ENCODE measurements around the gene OR5M10. TPM values are rescaled to one million over a fixed set of nuclear protein-coding genes. Genes with fewer than 3 reads are reported as not detected.
A peak's percentile ranks its signal among the peaks of the same experiment; 100 is the strongest.
"Not testable (repeated sequence)": the region's sequence is repeated elsewhere in the genome, so short reads cannot be mapped to it uniquely, and the experiment has no call there.

OR5M10 gene
- not detected for polyA plus RNA-seq (ENCODE audit: low read depth in 6 of 6)

- peaks cover 0 to 11% (median 2%) of the 10 kb centered on the region in 7 donors for H3K9me3 Mint-ChIP-seq
- ATAC-seq (ENCODE audit: low read depth in 2 of 2) = no peak
Measured at GRCh38 chr11:56577621-56578020, at the start of gene OR5M10. TSS of gene OR5M10 (minus strand) at chr11:56577721. CDS start at chr11:56577721, 0 bp downstream.

GRCh38 chr11:56625946-56626345 lies 48.4 kb upstream of the OR5M10 start:
- DNase-seq = no peak

More at GRCh38 chr11:56577621-56578020, at the start of gene OR5M10:
- Mint-ChIP-seq H3K27me3 (no peaks in the 10 kb centered on the region), H3K36me3 (no peaks in the 10 kb centered on the region), H3K4me3 (no peak within 1 kb of the TSS), H3K4me1 (no peaks in the 10 kb centered on the region), H3K27ac (no peak within 1 kb of the TSS)
- no peak for DNase-seq

GRCh38 chr11:56624661-56625110 lies 47.2 kb upstream of the OR5M10 start:
- ATAC-seq (ENCODE audit: low read depth in 2 of 2) = no peak
- H3K9me3 Mint-ChIP-seq = peaks cover 0 to 2% (median 0%) of the 10 kb centered on the region in 7 donors
- no peak overlapping the region for H3K4me3 Mint-ChIP-seq
- H3K4me1 Mint-ChIP-seq = no peaks in the 10 kb centered on the region
- H3K27me3 Mint-ChIP-seq = no peaks in the 10 kb centered on the region
- H3K27ac Mint-ChIP-seq = no peak overlapping the region
- no peaks in the 10 kb centered on the region for H3K36me3 Mint-ChIP-seq
- DNase-seq = no peak

More at GRCh38 chr11:56625946-56626345, 48.4 kb upstream of the OR5M10 start:
- Mint-ChIP-seq H3K4me1 (no peaks in the 10 kb centered on the region), H3K9me3 (peaks cover 0 to 2% (median 0%) of the 10 kb centered on the region in 7 donors), H3K27me3 (no peaks in the 10 kb centered on the region), H3K36me3 (no peaks in the 10 kb centered on the region), H3K4me3 (no peak overlapping the region), H3K27ac (no peak overlapping the region)
- ATAC-seq (ENCODE audit: low read depth in 2 of 2) = no peak

- Mint-ChIP-seq H3K27me3 (no peaks in the 10 kb centered on the region), H3K27ac (no peak overlapping the region), H3K4me3 (no peak overlapping the region), H3K9me3 (peaks cover 0 to 7% (median 0%) of the 10 kb centered on the region in 7 donors), H3K36me3 (no peaks in the 10 kb centered on the region), H3K4me1 (no peaks in the 10 kb centered on the region)
- ATAC-seq (ENCODE audit: low read depth in 2 of 2) (no peak), DNase-seq (no peak)
Measured at GRCh38 chr11:56611174-56611573, 33.7 kb upstream of the OR5M10 start.

- not testable (repeated sequence) for H3K27ac Mint-ChIP-seq; H3K4me3 Mint-ChIP-seq; H3K36me3 Mint-ChIP-seq; DNase-seq; ATAC-seq (ENCODE audit: low read depth in 2 of 2); H3K4me1 Mint-ChIP-seq; H3K27me3 Mint-ChIP-seq
- H3K9me3 Mint-ChIP-seq = peaks cover 0 to 13% (median 4%) of the 10 kb centered on the region in 7 donors
Measured at GRCh38 chr11:56592088-56592717, 14.7 kb upstream of the OR5M10 start.

GRCh38 chr11:56558574-56558973 lies 18.9 kb downstream of the OR5M10 start:
- peaks cover 0 to 20% (median 11%) of the 10 kb centered on the region in 7 donors for H3K9me3 Mint-ChIP-seq
- H3K4me3 Mint-ChIP-seq = no peak overlapping the region
- no peak overlapping the region for H3K27ac Mint-ChIP-seq
- DNase-seq (no peak), ATAC-seq (ENCODE audit: low read depth in 2 of 2) (no peak)
- H3K4me1 Mint-ChIP-seq = no peaks in the 10 kb centered on the region
- no peaks in the 10 kb centered on the region for H3K36me3 Mint-ChIP-seq
- no peaks in the 10 kb centered on the region for H3K27me3 Mint-ChIP-seq

GRCh38 chr11:56554691-56555090 lies 22.8 kb downstream of the OR5M10 start:
- H3K36me3 Mint-ChIP-seq; H3K27ac Mint-ChIP-seq; H3K4me1 Mint-ChIP-seq; DNase-seq; H3K27me3 Mint-ChIP-seq; ATAC-seq (ENCODE audit: low read depth in 2 of 2): not testable (repeated sequence)
- H3K9me3 Mint-ChIP-seq = peaks cover 0 to 12% (median 7%) of the 10 kb centered on the region in 7 donors
- H3K4me3 Mint-ChIP-seq = peak overlapping the region in 1 of 8 donors; percentile 48

- Mint-ChIP-seq H3K4me1 (no peaks in the 10 kb centered on the region), H3K36me3 (no peaks in the 10 kb centered on the region), H3K9me3 (peaks cover 0 to 18% (median 11%) of the 10 kb centered on the region in 7 donors), H3K4me3 (no peak overlapping the region), H3K27ac (no peak overlapping the region), H3K27me3 (no peaks in the 10 kb centered on the region)
- ATAC-seq (ENCODE audit: low read depth in 2 of 2) (no peak), DNase-seq (no peak)
Measured at GRCh38 chr11:56545531-56545930, 32.0 kb downstream of the OR5M10 start.

- ATAC-seq (ENCODE audit: low read depth in 2 of 2) = no peak
- Mint-ChIP-seq H3K4me3 (no peak overlapping the region), H3K9me3 (peaks cover 0 to 20% (median 11%) of the 10 kb centered on the region in 7 donors), H3K4me1 (no peaks in the 10 kb centered on the region), H3K27ac (peak overlapping the region in 1 of 6 donors; percentile 14), H3K36me3 (no peaks in the 10 kb centered on the region), H3K27me3 (no peaks in the 10 kb centered on the region)
- DNase-seq = no peak
Measured at GRCh38 chr11:56543739-56544138, 33.8 kb downstream of the OR5M10 start.

GRCh38 chr11:56543157-56543556 lies 34.4 kb downstream of the OR5M10 start, which contains the start of gene OR5M11:
TSS of gene OR5M11 (minus strand) at chr11:56543257. CDS start at chr11:56543257, 0 bp downstream.
- Mint-ChIP-seq H3K4me3 (no peak within 1 kb of the TSS), H3K27me3 (no peaks in the 10 kb centered on the region)
- no peak for ATAC-seq (ENCODE audit: low read depth in 2 of 2)

GRCh38 chr11:56533054-56533740 lies 44.3 kb downstream of the OR5M10 start:
- no peaks in the 10 kb centered on the region for H3K4me1 Mint-ChIP-seq
- no peak overlapping the region for H3K4me3 Mint-ChIP-seq
- H3K27ac Mint-ChIP-seq = no peak overlapping the region
- DNase-seq (no peak), ATAC-seq (ENCODE audit: low read depth in 2 of 2) (no peak)
- H3K9me3 Mint-ChIP-seq = peaks cover 0 to 5% (median 3%) of the 10 kb centered on the region in 7 donors
- H3K27me3 Mint-ChIP-seq = no peaks in the 10 kb centered on the region
- no peaks in the 10 kb centered on the region for H3K36me3 Mint-ChIP-seq

More at GRCh38 chr11:56543157-56543556, 34.4 kb downstream of the OR5M10 start, which contains the start of gene OR5M11:
- Mint-ChIP-seq H3K36me3 (no peaks in the 10 kb centered on the region), H3K4me1 (no peaks in the 10 kb centered on the region), H3K27ac (peak within 1 kb of the TSS in 1 of 6 donors; percentile 14), H3K9me3 (peaks cover 2 to 18% (median 11%) of the 10 kb centered on the region in 7 donors)
- no peak for DNase-seq

- no peaks in the 10 kb centered on the region for H3K36me3 Mint-ChIP-seq
- no peak overlapping the region for H3K27ac Mint-ChIP-seq
- no peak overlapping the region for H3K4me3 Mint-ChIP-seq
- no peaks in the 10 kb centered on the region for H3K4me1 Mint-ChIP-seq
- DNase-seq (no peak), ATAC-seq (ENCODE audit: low read depth in 2 of 2) (no peak)
- H3K9me3 Mint-ChIP-seq = peaks cover 0 to 5% (median 3%) of the 10 kb centered on the region in 7 donors
- H3K27me3 Mint-ChIP-seq = no peaks in the 10 kb centered on the region
Measured at GRCh38 chr11:56531856-56532255, 45.7 kb downstream of the OR5M10 start.
